ENCODE measurements around the gene METTL1.

DNA sequence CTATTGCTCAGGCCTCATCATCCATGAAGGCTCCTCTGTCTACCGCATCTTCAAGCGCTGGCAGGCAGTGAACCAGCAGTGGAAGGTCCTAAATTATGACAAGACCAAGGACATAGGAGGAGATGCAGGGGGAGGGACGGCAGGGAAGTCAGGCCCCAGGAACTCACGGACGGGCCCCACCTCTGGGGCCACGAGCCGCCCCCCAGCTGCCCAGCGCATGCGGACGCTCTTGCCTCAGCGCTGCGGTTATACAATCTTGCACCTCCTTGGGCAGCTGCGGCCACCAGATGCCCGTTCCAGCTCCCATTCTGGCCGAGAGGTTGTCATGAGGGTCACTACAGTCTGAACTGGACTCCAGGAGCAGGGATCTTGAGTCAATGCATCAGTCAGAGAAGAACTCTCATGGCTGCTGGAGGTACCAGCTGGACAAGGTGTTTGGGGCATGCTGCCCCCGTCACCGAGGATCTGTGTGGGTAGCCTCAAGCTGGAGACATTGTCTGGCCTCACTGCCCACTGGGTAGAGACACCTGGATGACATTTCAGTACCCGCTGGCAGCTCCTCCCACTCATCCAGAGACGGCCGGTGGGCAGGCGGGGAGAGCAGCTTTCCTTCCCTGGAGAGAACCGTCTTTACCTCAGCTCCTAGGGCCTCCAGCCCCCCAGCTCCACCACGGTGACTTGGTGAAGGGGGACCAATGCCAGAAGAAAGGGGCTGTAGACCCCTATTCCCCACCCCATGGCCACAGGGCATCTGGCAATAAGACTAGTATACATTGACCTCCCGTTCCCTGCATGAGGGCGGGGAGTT, 13.1 kb downstream of the METTL1 start:
- TF ChIP-seq GATA2 (IDR thresholded peaks at IDR 0.05; ENCODE audit: low read depth, low read length) (no peak), GATA3 (IDR thresholded peaks at IDR 0.05; ENCODE audit: low read depth, low read length) (no peak)
